Peyer's patch (tissue), 4 donors: Measurements from ENCODE around the gene PHKA2.

Experiments used
- CTCF ChIP-seq, 6 experiments: fragments of 450-650 bp in 4 of 6; fragments of 200-600 bp in 2 of 6; sonication (generic) in 1 of 6; IDR thresholded peaks; one replicate each; pipeline ENCODE4 v1.5.1; 2017 to 2019; ENCODE audit warnings: antibody characterized with exemption in 6 of 6, mild to moderate bottlenecking in 3 of 6, moderate library complexity in 1 of 6
- POLR2A ChIP-seq, 2 donors: fragments of 450-650 bp; IDR thresholded peaks; one replicate each; pipeline ENCODE4 v1.5.1; 2017; ENCODE audit warnings: antibody characterized with exemption in 2 of 2, mild to moderate bottlenecking in 2 of 2, moderate library complexity in 2 of 2

DNA sequence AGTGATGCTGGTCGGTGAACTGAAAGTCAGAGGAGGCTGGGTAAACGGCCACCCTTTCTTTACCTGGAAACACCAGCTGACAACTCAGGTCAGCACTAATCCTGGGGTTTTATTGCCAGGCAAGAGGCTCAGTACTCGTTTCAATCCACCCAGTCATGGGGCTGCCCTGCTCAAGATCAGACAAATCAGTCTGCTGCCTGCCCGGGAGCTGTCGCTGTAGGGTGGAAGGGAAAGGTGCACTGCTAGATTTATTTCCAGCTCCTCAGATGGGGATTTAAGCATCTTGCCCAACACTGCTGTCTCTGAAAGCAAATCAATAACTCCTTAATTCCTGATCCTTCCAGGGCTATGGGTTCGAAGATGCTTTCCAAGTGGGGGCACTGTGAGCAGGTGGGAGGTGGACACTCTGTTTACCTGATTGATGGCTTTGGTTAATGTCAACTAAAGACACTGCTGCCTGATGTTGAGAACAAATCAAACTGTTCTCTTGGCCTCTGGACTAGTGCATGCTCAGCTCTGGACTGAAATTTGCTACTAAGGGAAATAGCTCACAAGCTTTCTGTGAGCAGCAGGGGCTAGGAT lies 59.3 kb downstream of the PHKA2 start:
- TF ChIP-seq CTCF (IDR thresholded peaks at IDR 0.05), result no peak
- TF ChIP-seq POLR2A (IDR thresholded peaks at IDR 0.05), result no peak
